Islet of Langerhans (tissue), 1 donor: Measurements from ENCODE around the gene LYPD3.
"Not testable (repeated sequence)": the region's sequence is repeated elsewhere in the genome, so short reads cannot be mapped to it uniquely, and the experiment has no call there.

Experiments
- FAIRE-seq: peaks from one replicate; lab custom pipeline; 2011; peaks lifted over from hg19 to GRCh38; lab: Jason Lieb, UNC

The LYPD3 gene

DNA sequence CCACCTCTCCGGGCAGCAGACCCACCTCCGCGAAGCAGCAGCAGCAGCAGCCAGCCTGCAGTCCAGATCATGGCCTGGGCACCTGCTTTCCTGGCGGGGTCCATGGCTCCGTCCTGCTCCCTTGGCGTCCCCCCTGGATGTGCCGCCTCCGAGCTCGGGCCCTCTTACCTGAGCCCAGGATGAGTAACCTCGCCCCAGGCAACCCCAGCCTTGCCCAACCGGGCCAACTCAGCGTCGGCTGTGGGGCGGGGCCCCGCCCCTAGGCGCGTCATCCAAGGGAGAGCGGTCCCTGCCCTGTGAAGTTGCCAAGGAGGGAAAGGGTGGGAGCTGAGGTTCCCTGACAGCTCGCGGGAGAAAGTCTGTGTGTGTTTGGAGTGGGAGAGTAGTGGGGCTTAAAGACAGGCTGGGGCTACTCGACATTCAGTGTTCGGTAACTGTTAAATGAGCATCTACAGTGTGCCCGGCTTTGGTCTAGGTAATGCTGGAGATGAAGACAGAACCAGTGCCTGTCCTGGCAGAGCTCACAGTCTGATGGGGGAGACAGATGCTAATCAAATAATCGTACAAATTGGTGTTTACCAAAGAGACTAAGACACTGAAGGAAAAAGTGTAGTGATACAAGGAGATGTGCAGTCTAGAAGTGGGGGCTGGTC, at the start of gene LYPD3:
LYPD3 (minus strand) TSS at position 141 of the 653 bp plus-strand sequence; CDS start at position 104, 37 bp downstream.
- no peak for FAIRE-seq

DNA sequence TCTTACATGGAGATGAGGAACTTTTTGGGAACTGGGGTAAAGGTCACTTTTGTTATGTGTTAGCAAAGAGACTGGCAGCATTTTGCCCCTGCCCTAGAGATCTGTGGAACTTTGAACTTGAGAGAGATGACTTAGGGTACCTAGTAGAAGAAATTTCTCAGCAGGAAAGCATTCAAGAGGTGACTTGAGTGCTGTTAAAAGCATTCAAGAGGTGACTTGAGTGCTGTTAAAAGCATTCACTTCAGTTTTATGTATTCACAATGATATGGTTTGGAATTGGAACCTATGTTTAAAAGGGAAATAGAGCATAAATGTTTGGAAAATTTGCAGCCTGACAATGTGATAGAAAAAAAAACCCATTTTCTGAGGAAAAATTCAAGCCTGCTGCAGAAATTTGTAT, 47.0 kb upstream of the LYPD3 start:
- FAIRE-seq: not testable (repeated sequence)

DNA sequence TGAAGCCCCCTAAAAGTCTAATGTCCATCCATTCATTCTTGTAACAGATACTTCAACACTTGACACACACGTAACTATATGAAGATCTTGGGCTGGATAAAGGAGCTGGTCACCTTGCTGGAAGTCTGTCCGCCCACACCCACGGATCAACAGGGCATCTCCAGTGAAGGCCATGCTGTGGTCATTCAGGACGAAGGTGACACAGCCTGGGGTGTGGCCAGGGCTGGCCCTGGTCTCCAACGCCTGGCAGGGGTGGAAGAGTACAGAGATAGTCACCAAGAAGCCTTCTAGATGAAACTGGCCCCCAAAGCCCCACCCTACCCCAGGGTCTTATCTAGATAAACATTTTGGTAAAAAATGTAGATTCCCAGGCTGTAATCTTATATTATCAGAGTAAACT, 45.9 kb upstream of the LYPD3 start:
- FAIRE-seq: no peak

DNA sequence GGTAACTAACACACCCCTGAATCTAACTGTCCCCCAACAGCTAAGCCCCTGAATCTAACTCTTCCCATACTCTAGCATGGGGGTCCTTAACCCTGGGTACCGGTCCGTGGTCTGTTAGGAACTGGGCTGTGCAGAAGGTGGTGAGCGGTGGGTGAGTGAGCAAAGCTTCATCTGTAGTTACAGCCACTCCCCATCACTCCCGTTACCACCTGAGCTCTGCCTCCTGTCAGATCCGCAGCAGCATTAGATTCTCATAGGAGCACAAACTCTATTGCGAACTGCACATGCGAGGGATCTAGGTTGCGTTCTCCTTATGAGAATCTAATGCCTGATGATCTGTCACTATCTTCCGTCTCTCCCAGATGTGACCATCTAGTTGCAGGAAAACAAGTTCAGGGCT, 45.3 kb upstream of the LYPD3 start:
- no peak for FAIRE-seq

DNA sequence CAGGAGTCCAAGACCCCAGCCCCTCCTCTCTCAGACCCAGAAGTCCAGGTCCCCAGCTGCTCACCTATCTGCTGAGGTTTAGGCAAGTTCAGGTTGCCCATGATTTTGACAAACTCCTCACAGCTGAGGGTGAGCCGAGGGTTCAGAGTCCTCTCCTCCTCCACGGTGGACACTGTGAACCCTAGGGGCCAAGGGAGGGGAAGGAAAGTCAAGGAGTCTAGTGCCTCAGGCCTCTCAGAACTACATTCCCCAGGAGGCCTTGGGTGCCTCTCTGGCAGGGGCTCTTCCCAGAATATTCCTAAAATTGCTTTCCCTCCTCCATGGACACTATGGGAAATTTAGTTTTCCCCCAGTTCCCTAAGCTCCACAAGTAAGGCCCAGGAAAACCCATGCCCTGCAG, 42.5 kb upstream of the LYPD3 start:
- no peak for FAIRE-seq

DNA sequence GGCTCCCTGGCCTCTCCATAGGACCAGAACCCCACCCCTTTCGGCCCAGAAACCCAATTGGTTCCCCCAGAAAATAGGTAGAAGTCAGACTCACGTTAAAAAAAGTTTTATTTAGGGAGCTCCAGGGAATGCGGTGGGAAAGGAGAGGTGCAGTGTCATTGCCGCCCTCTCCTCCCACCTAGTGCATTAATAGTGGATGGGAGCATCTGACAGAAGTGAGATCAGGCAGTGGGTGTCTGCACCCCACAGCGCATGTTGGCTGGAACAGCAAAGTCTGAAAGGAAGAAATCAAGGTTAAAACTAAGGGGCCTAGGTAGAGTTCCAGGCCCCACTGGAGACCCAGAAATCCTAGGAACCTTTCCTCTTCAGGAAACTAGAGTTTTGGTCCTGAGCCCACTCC, 41.2 kb upstream of the LYPD3 start:
- FAIRE-seq: no peak

- no peak for FAIRE-seq
These were observed 40.5 kb upstream of the LYPD3 start for GRCh38 chr19:43505941-43506340.

GRCh38 chr19:43505186-43505456, 39.7 kb upstream of the LYPD3 start:
- FAIRE-seq: no peak

DNA sequence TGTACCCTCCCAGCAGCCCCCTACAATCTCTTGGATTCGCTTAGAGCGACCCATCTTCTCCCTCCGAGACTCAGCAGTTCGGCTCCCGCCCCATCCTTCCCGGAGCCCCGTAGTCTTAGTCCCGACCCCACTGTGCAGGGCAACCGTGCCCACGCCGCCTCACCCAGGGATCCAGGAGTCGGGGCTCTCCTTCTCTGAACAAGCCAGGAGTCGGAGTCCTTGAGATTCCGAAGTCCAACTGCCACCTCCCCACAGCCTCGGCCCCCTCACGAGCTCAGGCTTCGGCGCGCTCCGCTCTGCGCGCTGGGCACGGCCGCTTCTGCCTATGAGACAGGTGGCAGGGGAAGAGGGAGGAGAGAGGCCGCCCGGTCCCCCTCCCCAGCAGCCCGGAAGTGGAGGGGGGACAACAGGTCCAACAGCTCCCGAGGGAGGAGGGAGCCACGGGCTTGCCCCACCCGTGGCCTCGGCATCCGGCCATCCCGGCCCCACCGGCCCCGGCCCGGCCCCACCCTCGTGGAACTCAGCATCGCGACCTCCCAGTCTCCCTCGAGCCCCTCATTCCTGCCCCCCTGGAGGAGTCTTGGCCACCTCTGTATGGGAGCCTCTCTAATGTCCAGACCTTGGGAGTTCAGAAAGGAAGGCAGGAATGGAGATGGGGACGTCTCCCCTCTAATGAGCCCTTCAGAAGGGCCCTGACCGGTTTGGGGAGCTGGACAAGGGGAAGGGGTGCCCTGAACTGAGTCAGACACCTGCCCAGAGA, 39.2 kb upstream of the LYPD3 start, which contains the start of gene PHLDB3:
PHLDB3 (minus strand) TSS at position 321 of the 760 bp plus-strand sequence. CDS start 628 bp downstream, outside the sequence.
- no peak for FAIRE-seq

- no peak for FAIRE-seq
These were observed 38.4 kb upstream of the LYPD3 start for GRCh38 chr19:43503501-43504425.

- no peak for FAIRE-seq
These were observed 37.1 kb upstream of the LYPD3 start for GRCh38 chr19:43502419-43502976.

DNA sequence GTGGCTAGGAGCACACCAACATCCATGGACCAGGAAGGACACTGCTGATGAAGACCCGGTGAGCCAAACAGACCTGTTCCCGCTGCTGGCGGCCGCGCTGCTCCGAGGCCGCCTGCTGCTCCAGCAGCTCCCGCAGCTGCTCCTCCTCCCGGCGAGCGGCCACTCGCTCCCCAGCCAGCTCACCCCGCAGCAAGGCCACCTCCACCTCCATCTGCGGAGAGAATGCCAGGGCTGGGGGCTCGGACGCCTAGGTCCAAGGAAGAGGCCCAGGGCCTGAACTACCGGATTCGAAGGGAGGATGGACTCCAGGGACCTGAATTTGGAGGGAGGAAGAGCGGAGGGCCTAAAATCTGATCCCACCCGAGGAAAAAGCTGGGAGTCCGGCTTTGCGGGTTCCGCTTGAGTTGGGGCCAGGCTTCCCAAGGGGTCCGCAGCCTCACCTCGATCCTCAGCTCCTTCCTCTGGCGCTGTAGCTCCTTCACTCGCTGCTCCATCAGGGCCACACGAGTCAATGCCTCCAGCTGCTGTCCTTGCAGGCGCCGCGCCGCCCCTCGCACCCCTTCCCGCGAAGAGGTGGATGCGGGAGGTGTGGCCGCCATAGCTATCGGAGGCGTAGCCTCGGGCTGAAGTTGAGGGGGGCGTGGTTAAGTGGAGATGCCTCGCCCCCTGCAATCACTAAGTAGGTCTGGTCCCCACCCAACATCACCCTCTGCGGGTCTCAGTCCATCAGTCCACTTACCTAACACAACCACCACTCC, 36.4 kb upstream of the LYPD3 start:
- no peak for FAIRE-seq

GRCh38 chr19:43499042-43499441, 33.6 kb upstream of the LYPD3 start:
- FAIRE-seq: peak; percentile 21

GRCh38 chr19:43498233-43498842, 32.9 kb upstream of the LYPD3 start:
- FAIRE-seq: no peak

GRCh38 chr19:43496960-43497359, 31.6 kb upstream of the LYPD3 start:
- FAIRE-seq: no peak

DNA sequence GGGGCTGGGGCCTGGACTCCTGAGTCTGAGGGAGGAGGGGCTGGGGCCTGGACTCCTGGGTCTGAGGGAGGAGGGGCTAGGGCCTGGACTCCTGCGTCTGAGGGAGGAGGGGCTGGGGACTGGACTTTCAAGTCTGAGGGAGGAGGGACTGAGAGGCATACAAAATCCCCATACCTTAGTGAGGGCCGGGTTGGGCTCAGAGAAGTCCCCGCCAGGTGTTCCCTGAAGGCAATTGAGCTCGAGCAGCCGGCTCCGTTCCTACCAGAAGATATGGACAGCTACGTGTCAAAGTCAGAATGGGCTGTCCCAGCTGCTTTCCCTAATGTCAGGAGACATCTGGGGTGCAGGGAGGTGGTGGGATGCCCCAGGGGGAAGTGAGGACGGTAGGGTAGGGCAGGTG, 29.7 kb upstream of the LYPD3 start:
- FAIRE-seq: no peak

- FAIRE-seq: no peak
These were observed 25.4 kb upstream of the LYPD3 start for GRCh38 chr19:43490759-43491158.

- no peak for FAIRE-seq
These were observed 24.7 kb upstream of the LYPD3 start for GRCh38 chr19:43489979-43490599.

DNA sequence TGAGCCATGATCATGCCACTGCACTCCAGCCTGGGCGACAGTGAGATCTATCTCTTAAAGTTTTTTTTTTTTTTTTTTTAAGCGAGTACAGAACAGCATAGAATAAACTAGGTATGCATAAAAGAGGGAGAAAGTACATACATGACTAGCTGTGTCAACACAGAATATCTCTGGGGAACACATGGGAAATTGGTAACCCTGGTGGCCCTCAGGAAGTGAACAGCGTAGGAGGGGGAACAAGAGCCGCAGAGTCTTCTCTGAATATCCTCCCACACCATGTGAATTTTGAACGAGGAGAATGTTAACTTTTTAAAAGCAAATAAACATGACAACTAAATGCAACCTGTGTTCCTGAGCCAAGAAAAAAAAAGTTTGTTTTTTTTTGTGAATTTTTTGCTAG, 23.9 kb upstream of the LYPD3 start:
- FAIRE-seq: no peak

DNA sequence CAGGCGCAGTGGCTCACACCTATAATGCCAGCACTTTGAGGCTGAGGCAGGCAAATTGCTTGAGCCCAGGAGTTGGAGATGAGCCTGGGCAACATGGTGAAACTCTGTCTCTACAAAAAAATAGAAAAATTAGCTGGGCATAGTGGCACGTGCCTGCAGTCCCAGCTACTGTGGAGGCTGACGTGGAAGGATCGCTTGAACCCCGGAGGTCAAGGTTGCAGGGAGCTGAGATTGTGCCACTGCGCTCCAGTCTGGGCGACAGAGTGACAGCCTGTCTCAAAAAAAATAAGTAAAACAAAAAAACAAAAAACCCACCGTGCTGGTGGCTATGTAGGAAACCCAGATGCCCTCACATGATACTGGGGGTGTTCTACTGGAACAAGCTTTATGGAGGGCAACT, 22.8 kb upstream of the LYPD3 start:
- FAIRE-seq: no peak

- FAIRE-seq: no peak
These were observed 21.0 kb upstream of the LYPD3 start for GRCh38 chr19:43486412-43486811.
